SK-N-SH (cell line): ENCODE results near the gene LDB2. TPM values are rescaled to one million over a fixed set of nuclear protein-coding genes. Genes with fewer than 3 reads are reported as not detected.
A peak's percentile ranks its signal among the peaks of the same experiment; 100 is the strongest.

Experiments
- CTCF ChIA-PET: fragments of 300-600, 350-600 bp; formaldehyde crosslinking; extraction: SDS; loops from one replicate; lab custom pipeline; 2021; lab: Yijun Ruan, JAX
- POLR2A ChIA-PET: fragments of 350-600 bp; sonication (Branson Sonifier 250); formaldehyde crosslinking; extraction: SDS; loops from one replicate; lab custom pipeline; 2020; ENCODE audit warnings: antibody characterized with exemption, inconsistent platforms; lab: Yijun Ruan, JAX
- DNase-seq: peaks from one replicate; pipeline ENCODE4 v3.0.0; 2012
- H2AFZ ChIP-seq: fragments of 200-600 bp; sonication (generic); 2 replicates; pipeline ENCODE4 v1.8.1; 2016; ENCODE audit warnings: antibody characterized with exemption, mild to moderate bottlenecking, low read depth
- H3F3A ChIP-seq: fragments of 200-600 bp; sonication (generic); replicated peaks from 2 replicates; pipeline ENCODE3; 2016; ENCODE audit warnings: antibody characterized with exemption, mild to moderate bottlenecking; ENCODE audit not compliant: insufficient read depth
- H3K27ac ChIP-seq, 2 experiments: fragments of 200-500 bp in 1 of 2; fragments of 200-600 bp in 1 of 2; sonication (Bioruptor generic) in 1 of 2; sonication (generic), shearing (Covaris generic) in 1 of 2; 2 replicates each; pipeline versions ENCODE4 v1.5.1 to v1.6.1; 2014 to 2016; ENCODE audit warnings: low read depth in 2 of 2, inconsistent platforms in 1 of 2, low read length in 1 of 2, mild to moderate bottlenecking in 1 of 2, mixed read lengths in 1 of 2
- H3K27me3 ChIP-seq: fragments of 200-600 bp; sonication (generic), shearing (Covaris generic); 2 replicates; pipeline ENCODE4 v1.6.1; 2016; ENCODE audit warnings: mixed run types; ENCODE audit not compliant: insufficient read depth
- H3K36me3 ChIP-seq, 2 experiments: fragments of 200-500 bp in 1 of 2; fragments of 200-600 bp in 1 of 2; sonication (Bioruptor generic) in 1 of 2; sonication (generic) in 1 of 2; replicated peaks in 1 of 2; 2 replicates each; pipeline versions ENCODE3 to v1.5.1; 2014 to 2016; ENCODE audit warnings: low read length in 1 of 2, mild to moderate bottlenecking in 1 of 2; ENCODE audit not compliant: insufficient read depth in 2 of 2, control insufficient read depth in 1 of 2
- H3K4me1 ChIP-seq, 2 experiments: fragments of 200-500 bp in 1 of 2; fragments of 200-600 bp in 1 of 2; sonication (Bioruptor generic) in 1 of 2; sonication (generic), shearing (Covaris generic) in 1 of 2; 2 replicates each; pipeline versions ENCODE4 v1.5.1 to v1.6.1; 2014 to 2016; ENCODE audit warnings: low read depth in 1 of 2, low read length in 1 of 2, mixed run types in 1 of 2; ENCODE audit not compliant: insufficient read depth in 2 of 2, control insufficient read depth in 1 of 2
- H3K4me2 ChIP-seq: fragments of 200-600 bp; sonication (generic), shearing (Covaris generic); 2 replicates; pipeline ENCODE4 v1.6.1; 2017; ENCODE audit warnings: mixed run types
- H3K4me3 ChIP-seq, 2 experiments: fragments of 200-500 bp in 1 of 2; fragments of 200-600 bp in 1 of 2; sonication (Bioruptor generic) in 1 of 2; sonication (generic), shearing (Covaris generic) in 1 of 2; 2 replicates each; pipeline versions ENCODE4 v1.5.1 to v1.8.1; 2014 to 2016; ENCODE audit warnings: low read depth in 2 of 2, inconsistent platforms in 1 of 2, low read length in 1 of 2, mild to moderate bottlenecking in 1 of 2, mixed read lengths in 1 of 2, moderate library complexity in 1 of 2
- H3K79me2 ChIP-seq: fragments of 200-600 bp; sonication (generic); 2 replicates; pipeline ENCODE4 v1.8.1; 2017; ENCODE audit warnings: mild to moderate bottlenecking; ENCODE audit not compliant: insufficient read depth
- H3K9ac ChIP-seq: fragments of 200-600 bp; sonication (generic); 2 replicates; pipeline ENCODE4 v1.6.1; 2017; ENCODE audit warnings: mixed run types
- H3K9me2 ChIP-seq: fragments of 200-600 bp; sonication (generic); 2 replicates; pipeline ENCODE4 v1.6.1; 2017; ENCODE audit warnings: mixed run types
- H3K9me3 ChIP-seq: fragments of 200-600 bp; sonication (generic); 2 replicates; pipeline ENCODE4 v1.6.1; 2017; ENCODE audit warnings: mixed run types, mild to moderate bottlenecking, moderate library complexity
- H4K20me1 ChIP-seq: fragments of 200-600 bp; sonication (generic); 2 replicates; pipeline ENCODE4 v1.6.1; 2017; ENCODE audit warnings: mild to moderate bottlenecking, mixed run types; ENCODE audit not compliant: insufficient read depth
- ELF1 ChIP-seq: IDR thresholded peaks from 2 replicates; pipeline ENCODE4 v1.4.0; 2012
- EP300 ChIP-seq, 2 experiments: IDR thresholded peaks; 2 replicates each; pipeline versions ENCODE4 v1.4.0 to v1.6.1; 2012; ENCODE audit warnings: borderline replicate concordance in 1 of 2, low read depth in 1 of 2, low read length in 1 of 2
- GATA2 ChIP-seq: sonication (generic); formaldehyde crosslinking; IDR thresholded peaks from 2 replicates; pipeline ENCODE4 v1.5.0; 2020; ENCODE audit warnings: mild to moderate bottlenecking, missing genetic modification reagents
- JUND ChIP-seq: IDR thresholded peaks from 2 replicates; pipeline ENCODE4 v1.4.0; 2012
- MXI1 ChIP-seq: IDR thresholded peaks from 2 replicates; pipeline ENCODE4 v1.6.1; 2012; ENCODE audit warnings: mild to moderate bottlenecking, low read depth, low read length, improper control_type of control experiment
- RAD21 ChIP-seq: IDR thresholded peaks from 2 replicates; pipeline ENCODE4 v1.6.1; 2012; ENCODE audit warnings: mild to moderate bottlenecking, low read length
- RCOR1 ChIP-seq: fragments of 150-350 bp; IDR thresholded peaks from 2 replicates; pipeline ENCODE4 v1.6.1; 2017; ENCODE audit warnings: antibody characterized with exemption, low read length
- RFX5 ChIP-seq: IDR thresholded peaks from 2 replicates; pipeline ENCODE4 v1.6.1; 2012; ENCODE audit warnings: mild to moderate bottlenecking, improper control_type of control experiment, low read length
- TCF12 ChIP-seq: IDR thresholded peaks from 2 replicates; pipeline ENCODE4 v1.4.0; 2012
- WGBS: methylation state at CpG from one replicate; pipeline ENCODE4 v1.1.6; 2017; ENCODE audit warnings: low lambda C conversion rate; 5-methylcytosine and 5-hydroxymethylcytosine counted together
- polyA plus RNA-seq, 3 experiments: library from polyadenylated mRNA; depleted of rRNA; stranded (reverse); fragments of >200 nt; gene quantifications; 2 replicates each; pipeline ENCODE4 v1.2.3, GENCODE V29; 2012
- TF ChIP-seq, protein P1 (sequence below): fragments of 150-350 bp; IDR thresholded peaks from 2 replicates; pipeline ENCODE4 v1.6.1; 2016; ENCODE audit warnings: mild to moderate bottlenecking, low read depth, low read length
- TF ChIP-seq, protein P2 (sequence below): IDR thresholded peaks from 2 replicates; pipeline ENCODE4 v1.4.0; 2012; ENCODE audit warnings: low read depth, borderline replicate concordance

The LDB2 gene
- polyA plus RNA-seq, 1 of the 3 experiments (the other 2 are of a cell fraction), result 11.0 TPM

DNA sequence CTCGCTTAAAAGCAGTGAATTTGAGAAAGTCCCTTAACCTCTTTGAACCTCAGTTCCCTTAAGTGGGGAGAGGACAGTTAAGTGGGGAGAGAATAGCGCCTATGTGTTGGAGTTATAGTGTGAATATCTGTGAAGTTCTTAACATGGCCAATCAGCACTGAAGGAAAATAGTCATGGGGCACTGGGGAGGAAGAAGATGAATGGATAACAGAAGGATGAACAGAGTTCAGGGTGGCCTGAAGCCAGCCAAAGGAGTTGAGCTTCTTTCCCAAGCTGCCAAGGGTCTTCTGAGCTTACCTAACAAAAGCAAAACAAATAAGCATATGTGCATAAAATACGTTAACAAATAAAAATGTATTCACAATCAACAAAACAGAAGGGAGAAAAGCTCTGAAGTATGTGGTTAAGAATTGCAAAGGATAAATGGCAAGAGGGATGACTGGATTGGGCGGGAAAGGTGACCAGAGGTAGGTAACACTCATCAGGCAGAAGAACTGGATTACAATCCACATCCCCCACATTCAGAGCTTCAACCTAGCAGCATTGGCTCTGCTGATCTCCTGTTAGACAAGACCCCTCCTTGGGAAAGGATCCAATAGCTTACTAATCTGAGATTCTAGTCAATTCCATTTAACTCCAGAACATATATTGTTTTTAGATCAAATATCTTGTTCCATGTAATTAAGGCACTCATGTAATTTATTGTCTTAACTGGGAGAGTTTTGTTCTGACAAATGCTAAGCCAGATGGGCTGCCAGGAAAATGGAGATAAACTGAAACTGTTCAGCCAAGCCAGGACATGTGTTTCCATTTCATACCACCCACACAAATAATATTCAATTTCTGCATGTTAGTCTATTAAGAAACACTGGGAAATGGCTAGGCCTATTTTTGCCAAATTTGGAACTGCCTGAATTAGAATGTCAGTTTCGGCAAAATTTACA lies 221.2 kb downstream of the LDB2 start:
- WGBS, result 78% methylated on average over 5 of the region's 5 CpGs
- TF ChIP-seq, protein P1, sequence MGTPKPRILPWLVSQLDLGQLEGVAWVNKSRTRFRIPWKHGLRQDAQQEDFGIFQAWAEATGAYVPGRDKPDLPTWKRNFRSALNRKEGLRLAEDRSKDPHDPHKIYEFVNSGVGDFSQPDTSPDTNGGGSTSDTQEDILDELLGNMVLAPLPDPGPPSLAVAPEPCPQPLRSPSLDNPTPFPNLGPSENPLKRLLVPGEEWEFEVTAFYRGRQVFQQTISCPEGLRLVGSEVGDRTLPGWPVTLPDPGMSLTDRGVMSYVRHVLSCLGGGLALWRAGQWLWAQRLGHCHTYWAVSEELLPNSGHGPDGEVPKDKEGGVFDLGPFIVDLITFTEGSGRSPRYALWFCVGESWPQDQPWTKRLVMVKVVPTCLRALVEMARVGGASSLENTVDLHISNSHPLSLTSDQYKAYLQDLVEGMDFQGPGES, result no peak
- TF ChIP-seq EP300 (IDR thresholded peaks at IDR 0.05; ENCODE audit: borderline replicate concordance in 1 of 2, low read depth in 1 of 2, low read length in 1 of 2) (peak in 1 of 2 experiments; percentile 64; a peak in 1 of 4 replicates), MXI1 (no peak), TCF12 (peak; percentile 11; the same call in 1 of the 2 replicates), RCOR1 (0 out of 2 replicates have a peak, but pooled peaks have one; percentile 52), RFX5 (no peak), GATA2 (peak; percentile 53; the same call in 1 of the 2 replicates), JUND (no peak), ELF1 (no peak)
- TF ChIP-seq, protein P2, sequence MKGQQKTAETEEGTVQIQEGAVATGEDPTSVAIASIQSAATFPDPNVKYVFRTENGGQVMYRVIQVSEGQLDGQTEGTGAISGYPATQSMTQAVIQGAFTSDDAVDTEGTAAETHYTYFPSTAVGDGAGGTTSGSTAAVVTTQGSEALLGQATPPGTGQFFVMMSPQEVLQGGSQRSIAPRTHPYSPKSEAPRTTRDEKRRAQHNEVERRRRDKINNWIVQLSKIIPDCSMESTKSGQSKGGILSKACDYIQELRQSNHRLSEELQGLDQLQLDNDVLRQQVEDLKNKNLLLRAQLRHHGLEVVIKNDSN, result no peak
- TF ChIP-seq, all 33 proteins: peak for 4
- no peaks in the 10 kb centered on the region for H3K79me2 ChIP-seq
- POLR2A ChIA-PET, result no interaction called here
- no peak overlapping the region for H3K4me3 ChIP-seq
- H3K9me3 ChIP-seq, result no peaks in the 10 kb centered on the region
- H3K9me2 ChIP-seq, result no peaks in the 10 kb centered on the region
- H2AFZ ChIP-seq, result no peak overlapping the region
- peaks cover 7 to 12% of the 10 kb centered on the region in 2 experiments; a peak in 3 of 4 replicates for H3K4me1 ChIP-seq
- CTCF ChIA-PET, result interaction anchor here (1.1 to 1.5 kb wide), 3 partner anchors 12 to 182 kb away, joined by 3 to 6 read pairs (median 3); no protein-coding TSS in a partner anchor
- H3K9ac ChIP-seq, result no peak overlapping the region
- no peaks in the 10 kb centered on the region for H3K36me3 ChIP-seq
- H3K4me2 ChIP-seq, result peak overlapping the region; percentile 29; the same call in 1 of the 2 replicates
- peak overlapping the region in 1 of 2 experiments; percentile 20; a peak in 3 of 4 replicates for H3K27ac ChIP-seq
- H4K20me1 ChIP-seq, result no peaks in the 10 kb centered on the region
- no peaks in the 10 kb centered on the region for H3F3A ChIP-seq
- H3K27me3 ChIP-seq, result no peaks in the 10 kb centered on the region
- peak; percentile 25 for DNase-seq

DNA sequence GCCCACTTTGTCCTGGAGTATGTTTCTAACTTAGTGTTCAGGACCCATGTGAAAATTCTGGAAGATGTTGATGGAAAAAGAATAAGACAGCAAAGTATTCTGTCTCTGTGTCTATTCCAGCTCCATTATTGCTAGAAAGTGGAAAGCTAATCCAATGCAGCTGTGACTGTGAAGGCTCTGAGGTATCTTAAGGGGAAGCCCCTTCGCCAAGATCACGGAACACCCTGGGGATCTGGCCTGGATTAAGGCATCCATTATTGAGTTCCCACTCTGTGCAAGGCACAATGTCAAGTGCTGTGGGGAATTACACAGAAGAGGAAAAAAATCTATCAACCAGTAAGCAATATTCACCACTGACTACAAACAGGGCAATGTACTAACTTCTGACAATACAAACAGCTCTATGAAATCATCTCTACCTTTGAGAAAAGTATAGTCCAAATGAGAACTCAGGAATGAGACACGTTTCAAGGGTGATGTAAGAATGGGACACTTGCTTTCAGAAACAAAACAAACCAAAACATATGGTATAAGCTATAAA lies 222.1 kb downstream of the LDB2 start:
- TF ChIP-seq RAD21, result no peak
- no peaks in the 10 kb centered on the region for H3K36me3 ChIP-seq
- H3F3A ChIP-seq, result no peaks in the 10 kb centered on the region
- no peaks in the 10 kb centered on the region for H3K9me3 ChIP-seq
- WGBS, result 73% methylated on average over 3 of the region's 3 CpGs
- H2AFZ ChIP-seq, result no peak overlapping the region
- DNase-seq, result no peak
- H3K9me2 ChIP-seq, result no peaks in the 10 kb centered on the region
- H3K27ac ChIP-seq, result no peak overlapping the region
- H3K27me3 ChIP-seq, result no peaks in the 10 kb centered on the region
- CTCF ChIA-PET, result interaction anchor here (1.5 kb wide), 1 partner anchor 13 kb away, joined by 6 read pairs; no protein-coding TSS in a partner anchor
- peaks cover 7 to 13% of the 10 kb centered on the region in 2 experiments; a peak in 3 of 4 replicates for H3K4me1 ChIP-seq
- no peak overlapping the region for H3K4me3 ChIP-seq
- H3K79me2 ChIP-seq, result no peaks in the 10 kb centered on the region
- no peak overlapping the region for H3K4me2 ChIP-seq
- H4K20me1 ChIP-seq, result no peaks in the 10 kb centered on the region
- POLR2A ChIA-PET, result no interaction called here
- no peak overlapping the region for H3K9ac ChIP-seq
